ENCODE data around the gene SPINT2. TPM values are rescaled to one million over a fixed set of nuclear protein-coding genes. Genes with fewer than 3 reads are reported as not detected.

SPINT2 gene
- polyA plus RNA-seq, 1 donor (not counting 4 experiments of a cell fraction or from before 2014, with no cell fraction given), result 363 TPM

DNA sequence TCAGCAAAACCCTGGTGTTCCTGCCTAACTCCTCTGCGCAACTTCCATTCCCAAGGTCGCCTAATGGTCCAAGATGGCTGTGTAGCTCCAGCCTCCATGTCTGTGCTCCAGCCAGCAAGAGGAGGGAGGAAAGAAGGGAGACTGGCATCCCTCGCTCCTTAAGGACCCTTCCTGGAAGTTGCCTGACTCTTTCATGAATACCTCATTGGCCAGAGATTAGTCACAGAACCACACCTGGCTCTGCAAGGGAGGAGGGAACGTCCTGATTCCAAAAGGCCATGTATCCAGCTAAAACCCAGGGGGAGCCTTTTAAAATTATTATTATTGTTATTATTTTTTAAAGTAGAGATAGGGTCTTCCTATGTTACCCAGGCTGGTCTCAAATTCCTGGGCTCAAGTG lies 60.1 kb downstream of the SPINT2 start:
- Histone ChIP-seq H3K4me2 (ENCODE audit: control insufficient read depth, extremely low read depth, insufficient read depth, low read depth, low read length) (peak overlapping the region; percentile 24), H3K4me1 (ENCODE audit: control insufficient read depth, extremely low read depth, insufficient read depth, low read length) (peaks cover 29% of the 10 kb centered on the region), H3K9ac (ENCODE audit: control insufficient read depth, extremely low read depth, insufficient read depth, low read length) (no peak overlapping the region), H3K27me3 (ENCODE audit: control insufficient read depth, extremely low read depth, insufficient read depth, low read length) (no peaks in the 10 kb centered on the region), H3K36me3 (ENCODE audit: control insufficient read depth in 2 of 2, extremely low read depth in 1 of 2, insufficient read depth in 2 of 2, low read length in 2 of 2) (peaks cover 35 to 36% of the 10 kb centered on the region in 2 experiments), H3K4me3 (ENCODE audit: control insufficient read depth in 2 of 3, extremely low read depth in 1 of 3, insufficient read depth in 2 of 3, low read depth in 1 of 3, low read length in 3 of 3) (no peak overlapping the region), H2AFZ (ENCODE audit: control insufficient read depth, low read length) (no peak overlapping the region), H3K79me2 (ENCODE audit: control insufficient read depth, insufficient read depth, low read length) (peaks cover 52% of the 10 kb centered on the region), H3K27ac (ENCODE audit: control insufficient read depth, insufficient read depth, low read length) (peak overlapping the region; percentile 55), H3K9me1 (ENCODE audit: control insufficient read depth, extremely low read depth, insufficient read depth, low read length) (no peaks in the 10 kb centered on the region), H3K9me3 (ENCODE audit: control insufficient read depth, low read depth, low read length) (no peaks in the 10 kb centered on the region), H4K20me1 (ENCODE audit: control insufficient read depth, extremely low read depth, insufficient read depth, low read length) (peaks cover 5% of the 10 kb centered on the region)
- FAIRE-seq (peak; percentile 90), DNase-seq (ENCODE audit: low read depth, low spot score) (no peak)
- dilution Hi-C loops (cut with MboI; ENCODE audit: extremely low pct_ligation_motif_present, low sequenced_read_pairs), result no loop called here
- TF ChIP-seq, protein P1, sequence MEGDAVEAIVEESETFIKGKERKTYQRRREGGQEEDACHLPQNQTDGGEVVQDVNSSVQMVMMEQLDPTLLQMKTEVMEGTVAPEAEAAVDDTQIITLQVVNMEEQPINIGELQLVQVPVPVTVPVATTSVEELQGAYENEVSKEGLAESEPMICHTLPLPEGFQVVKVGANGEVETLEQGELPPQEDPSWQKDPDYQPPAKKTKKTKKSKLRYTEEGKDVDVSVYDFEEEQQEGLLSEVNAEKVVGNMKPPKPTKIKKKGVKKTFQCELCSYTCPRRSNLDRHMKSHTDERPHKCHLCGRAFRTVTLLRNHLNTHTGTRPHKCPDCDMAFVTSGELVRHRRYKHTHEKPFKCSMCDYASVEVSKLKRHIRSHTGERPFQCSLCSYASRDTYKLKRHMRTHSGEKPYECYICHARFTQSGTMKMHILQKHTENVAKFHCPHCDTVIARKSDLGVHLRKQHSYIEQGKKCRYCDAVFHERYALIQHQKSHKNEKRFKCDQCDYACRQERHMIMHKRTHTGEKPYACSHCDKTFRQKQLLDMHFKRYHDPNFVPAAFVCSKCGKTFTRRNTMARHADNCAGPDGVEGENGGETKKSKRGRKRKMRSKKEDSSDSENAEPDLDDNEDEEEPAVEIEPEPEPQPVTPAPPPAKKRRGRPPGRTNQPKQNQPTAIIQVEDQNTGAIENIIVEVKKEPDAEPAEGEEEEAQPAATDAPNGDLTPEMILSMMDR (optimal IDR thresholded peaks at IDR 0.05 in 1 of 3, IDR thresholded peaks at IDR 0.05 in 1 of 3, conservative IDR thresholded peaks at IDR 0.05 in 1 of 3; ENCODE audit: extremely low read depth in 1 of 3, insufficient read depth in 2 of 3, low read length in 3 of 3), result no peak
- no peak for TF ChIP-seq EZH2 (IDR thresholded peaks at IDR 0.05; ENCODE audit: low read length)

DNA sequence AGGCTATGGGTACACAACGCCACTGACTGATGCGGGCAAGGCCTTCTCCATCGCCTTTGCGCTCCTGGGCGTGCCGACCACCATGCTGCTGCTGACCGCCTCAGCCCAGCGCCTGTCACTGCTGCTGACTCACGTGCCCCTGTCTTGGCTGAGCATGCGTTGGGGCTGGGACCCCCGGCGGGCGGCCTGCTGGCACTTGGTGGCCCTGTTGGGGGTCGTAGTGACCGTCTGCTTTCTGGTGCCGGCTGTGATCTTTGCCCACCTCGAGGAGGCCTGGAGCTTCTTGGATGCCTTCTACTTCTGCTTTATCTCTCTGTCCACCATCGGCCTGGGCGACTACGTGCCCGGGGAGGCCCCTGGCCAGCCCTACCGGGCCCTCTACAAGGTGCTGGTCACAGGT lies 62.2 kb downstream of the SPINT2 start:
- Histone ChIP-seq H2AFZ (ENCODE audit: control insufficient read depth, low read length) (no peak overlapping the region), H3K9me3 (ENCODE audit: control insufficient read depth, low read depth, low read length) (no peaks in the 10 kb centered on the region), H3K4me3 (ENCODE audit: control insufficient read depth in 2 of 3, extremely low read depth in 1 of 3, insufficient read depth in 2 of 3, low read depth in 1 of 3, low read length in 3 of 3) (no peak overlapping the region), H3K36me3 (ENCODE audit: control insufficient read depth in 2 of 2, extremely low read depth in 1 of 2, insufficient read depth in 2 of 2, low read length in 2 of 2) (peaks cover 39 to 45% of the 10 kb centered on the region in 2 experiments), H3K79me2 (ENCODE audit: control insufficient read depth, insufficient read depth, low read length) (peaks cover 32% of the 10 kb centered on the region), H3K4me1 (ENCODE audit: control insufficient read depth, extremely low read depth, insufficient read depth, low read length) (peaks cover 20% of the 10 kb centered on the region), H4K20me1 (ENCODE audit: control insufficient read depth, extremely low read depth, insufficient read depth, low read length) (peaks cover 5% of the 10 kb centered on the region), H3K9me1 (ENCODE audit: control insufficient read depth, extremely low read depth, insufficient read depth, low read length) (no peaks in the 10 kb centered on the region), H3K27ac (ENCODE audit: control insufficient read depth, insufficient read depth, low read length) (no peak overlapping the region), H3K9ac (ENCODE audit: control insufficient read depth, extremely low read depth, insufficient read depth, low read length) (no peak overlapping the region), H3K27me3 (ENCODE audit: control insufficient read depth, extremely low read depth, insufficient read depth, low read length) (no peaks in the 10 kb centered on the region), H3K4me2 (ENCODE audit: control insufficient read depth, extremely low read depth, insufficient read depth, low read depth, low read length) (no peak overlapping the region)
- TF ChIP-seq, protein P1 (optimal IDR thresholded peaks at IDR 0.05 in 1 of 3, IDR thresholded peaks at IDR 0.05 in 1 of 3, conservative IDR thresholded peaks at IDR 0.05 in 1 of 3; ENCODE audit: extremely low read depth in 1 of 3, insufficient read depth in 2 of 3, low read length in 3 of 3), result no peak
- no peak for TF ChIP-seq EZH2 (IDR thresholded peaks at IDR 0.05; ENCODE audit: low read length)
- dilution Hi-C loops (cut with MboI; ENCODE audit: extremely low pct_ligation_motif_present, low sequenced_read_pairs), result no loop called here
- FAIRE-seq (no peak), DNase-seq (ENCODE audit: low read depth, low spot score) (no peak)

All from keratinocyte (primary cell).